ENCODE data around the gene MLC1.

The MLC1 gene
- total RNA-seq, result 0 to 0.39 (median 0.05) reads per million in 3 experiments

- no peak for DNase-seq
These were observed at the start of gene MLC1 for GRCh38 chr22:50085211-50085972. Gene MLC1 (minus strand): TSS chr22:50085426. CDS start chr22:50084902, 524 bp downstream.

DNA sequence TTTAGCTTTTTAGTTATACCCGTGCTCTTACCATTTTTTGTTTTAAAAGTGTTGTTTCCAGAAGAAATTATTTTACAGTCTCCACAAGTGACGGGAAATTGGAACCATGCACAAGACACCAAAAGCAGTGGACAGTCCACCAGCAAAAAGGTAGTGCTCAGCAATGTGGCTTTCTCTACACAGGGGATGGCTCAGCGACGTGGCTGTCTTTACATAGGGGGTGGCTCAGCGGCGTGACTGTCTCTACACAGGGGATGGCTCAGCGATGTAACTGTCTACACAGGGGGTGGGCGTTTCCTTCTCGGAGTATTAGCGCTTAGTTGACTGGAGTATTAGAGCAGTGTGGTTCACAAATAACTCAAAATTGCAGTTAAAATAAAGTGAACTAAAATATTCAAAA, 49.3 kb upstream of the MLC1 start:
- no peak for DNase-seq

GRCh38 chr22:50131894-50132293, 46.7 kb upstream of the MLC1 start:
- DNase-seq, result no peak

DNA sequence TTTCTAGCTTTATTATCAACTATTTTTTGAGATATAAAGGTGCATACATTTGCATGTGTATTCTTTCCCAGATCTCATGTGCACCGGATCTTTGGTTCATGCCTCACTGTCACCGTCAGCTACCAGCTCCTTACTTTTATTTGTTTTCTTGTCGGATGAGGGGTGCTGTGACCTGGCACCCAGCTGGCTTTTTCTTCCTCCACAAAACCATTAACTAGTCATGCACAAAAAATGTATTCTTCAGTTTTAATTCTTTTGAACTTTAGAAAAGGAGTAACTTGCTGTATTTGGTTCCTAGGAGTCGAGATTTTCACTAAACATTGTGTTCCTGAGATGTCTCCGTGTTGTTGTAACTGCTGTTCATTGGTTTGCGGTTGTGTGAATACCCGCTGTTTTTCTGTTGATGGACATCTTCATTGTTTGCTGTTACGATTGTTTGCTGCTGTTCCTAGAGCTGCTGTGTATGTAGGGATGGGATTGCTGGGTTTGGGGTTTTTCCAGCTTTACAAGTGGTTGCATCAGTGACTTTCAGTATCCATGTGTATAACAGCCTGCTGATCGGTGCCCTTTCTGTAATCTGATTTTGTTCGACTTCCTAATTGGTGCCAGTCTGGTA, 44.0 kb upstream of the MLC1 start:
- no peak for DNase-seq

- DNase-seq, result no peak
These were observed 39.8 kb upstream of the MLC1 start for GRCh38 chr22:50125029-50125428.

DNA sequence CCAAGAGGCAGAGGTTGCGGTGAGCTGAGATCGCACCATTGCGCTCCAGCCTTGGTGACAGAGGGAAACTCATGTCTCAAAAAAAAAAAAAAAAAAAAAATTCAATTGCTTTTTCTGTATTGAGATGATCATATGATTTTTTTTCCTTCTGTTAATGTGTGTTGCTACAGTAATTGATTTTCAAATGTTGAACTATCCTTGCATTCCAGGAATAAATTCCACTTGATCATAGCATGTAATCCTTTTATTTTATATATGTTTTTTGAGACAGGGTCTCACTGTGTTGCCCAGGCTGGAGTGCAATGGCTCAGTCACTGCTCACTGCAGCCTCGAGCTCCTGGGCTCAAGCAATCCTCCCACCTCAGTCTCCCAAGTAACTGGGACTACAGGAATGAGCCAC, 37.9 kb upstream of the MLC1 start:
- no peak for DNase-seq

DNA sequence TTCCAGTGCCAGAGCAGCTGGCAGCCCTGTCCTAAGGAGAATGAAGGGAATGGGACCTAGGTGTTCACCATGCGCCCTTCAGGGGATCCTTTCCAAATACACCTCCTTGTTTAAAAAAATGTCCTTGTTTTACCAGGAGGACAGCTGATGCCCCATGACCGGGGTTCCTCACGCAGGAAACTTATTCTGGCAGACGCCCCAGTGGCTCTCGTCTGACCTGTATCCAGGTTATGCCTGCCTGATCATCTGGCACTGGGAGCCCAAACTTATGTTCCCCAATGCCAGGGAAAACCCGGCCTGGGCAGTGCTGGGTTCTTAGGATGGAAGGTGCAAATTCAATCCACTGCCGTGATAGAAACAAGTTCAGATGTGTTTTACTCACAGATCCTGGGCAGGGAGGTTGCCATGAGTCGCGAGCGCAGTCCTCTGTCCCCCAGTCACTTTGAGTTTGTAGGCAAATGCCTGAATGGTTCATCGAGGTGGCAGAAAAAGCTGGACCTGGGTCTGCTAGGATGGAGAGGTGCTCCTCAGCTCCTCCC, 36.0 kb upstream of the MLC1 start:
- DNase-seq, result no peak

DNA sequence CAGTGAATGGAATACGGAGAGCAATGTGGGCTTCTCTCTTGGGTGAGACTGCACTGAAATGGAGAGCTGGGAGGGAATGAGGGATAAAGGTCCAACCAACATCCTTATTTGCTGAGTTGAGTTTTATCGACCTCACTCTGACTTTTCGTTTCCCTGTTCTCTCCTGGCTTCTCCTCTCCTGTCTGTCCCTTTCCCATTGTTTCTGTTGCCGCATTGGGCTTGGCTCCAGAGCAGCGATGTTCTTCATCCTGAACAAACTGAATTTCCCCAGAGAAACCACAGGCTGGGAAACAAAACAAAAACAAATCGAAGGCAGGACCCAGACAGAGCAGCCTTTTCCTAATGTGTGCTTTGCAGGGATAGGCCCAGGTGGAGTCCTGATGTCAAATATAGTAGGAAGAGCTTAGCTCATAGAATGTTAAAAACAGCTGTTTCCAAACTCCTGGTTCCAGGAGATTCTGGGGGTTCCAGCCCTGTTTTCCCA, 34.6 kb upstream of the MLC1 start:
- no peak for DNase-seq

DNA sequence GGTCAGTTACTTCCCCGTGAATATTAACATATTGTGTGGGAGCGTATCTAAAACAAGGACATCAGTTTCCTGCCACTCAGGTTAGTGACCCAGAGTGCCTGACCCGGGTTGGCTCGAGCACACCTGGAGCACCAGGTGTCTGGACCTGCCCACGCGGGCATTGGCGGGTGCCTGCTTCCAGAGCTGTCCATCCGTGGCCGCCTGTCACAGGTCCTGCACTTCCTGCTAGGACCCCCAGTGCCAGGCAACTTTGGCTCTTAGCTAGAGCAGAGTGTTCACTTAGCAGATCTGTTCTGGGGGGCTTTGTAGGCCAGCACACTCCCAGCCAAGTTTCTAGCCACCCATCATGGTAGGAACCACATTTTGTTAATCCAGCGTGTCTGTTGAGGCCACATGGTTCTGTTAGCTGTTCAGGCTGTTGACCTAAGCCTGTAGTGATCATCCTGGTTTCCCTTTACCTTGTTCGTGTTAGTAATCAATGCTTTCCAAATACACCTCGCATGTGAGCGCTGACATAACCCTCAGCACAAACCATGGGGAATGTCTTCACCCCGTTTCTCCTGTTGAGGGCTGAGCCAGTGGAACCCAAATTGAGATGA, 34.0 kb upstream of the MLC1 start:
- DNase-seq, result no peak

- no peak for DNase-seq
These were observed 33.4 kb upstream of the MLC1 start for GRCh38 chr22:50118557-50119168.

DNA sequence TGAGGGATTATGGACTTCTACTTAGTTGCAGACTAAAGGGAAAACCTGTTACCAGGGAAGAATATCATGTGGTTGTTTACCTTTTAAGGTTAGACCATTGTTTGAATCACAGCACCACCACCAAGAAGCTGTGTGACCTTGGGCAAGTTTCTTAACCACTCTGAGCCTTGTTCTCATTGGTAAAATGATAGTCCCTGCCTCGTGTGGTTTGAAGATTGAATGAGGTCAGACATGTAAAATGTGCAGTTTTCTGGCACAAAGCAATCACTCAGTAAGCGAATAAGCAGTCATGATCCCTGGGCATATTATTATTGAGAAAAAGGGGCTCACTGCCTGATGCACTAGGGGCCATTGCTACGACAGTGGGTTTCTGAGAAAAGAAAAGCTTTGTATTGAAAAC, 32.9 kb upstream of the MLC1 start:
- DNase-seq, result no peak

- no peak for DNase-seq
These were observed 32.0 kb upstream of the MLC1 start for GRCh38 chr22:50117168-50117762.

- DNase-seq, result no peak
These were observed 30.5 kb upstream of the MLC1 start for GRCh38 chr22:50115693-50116092.

DNA sequence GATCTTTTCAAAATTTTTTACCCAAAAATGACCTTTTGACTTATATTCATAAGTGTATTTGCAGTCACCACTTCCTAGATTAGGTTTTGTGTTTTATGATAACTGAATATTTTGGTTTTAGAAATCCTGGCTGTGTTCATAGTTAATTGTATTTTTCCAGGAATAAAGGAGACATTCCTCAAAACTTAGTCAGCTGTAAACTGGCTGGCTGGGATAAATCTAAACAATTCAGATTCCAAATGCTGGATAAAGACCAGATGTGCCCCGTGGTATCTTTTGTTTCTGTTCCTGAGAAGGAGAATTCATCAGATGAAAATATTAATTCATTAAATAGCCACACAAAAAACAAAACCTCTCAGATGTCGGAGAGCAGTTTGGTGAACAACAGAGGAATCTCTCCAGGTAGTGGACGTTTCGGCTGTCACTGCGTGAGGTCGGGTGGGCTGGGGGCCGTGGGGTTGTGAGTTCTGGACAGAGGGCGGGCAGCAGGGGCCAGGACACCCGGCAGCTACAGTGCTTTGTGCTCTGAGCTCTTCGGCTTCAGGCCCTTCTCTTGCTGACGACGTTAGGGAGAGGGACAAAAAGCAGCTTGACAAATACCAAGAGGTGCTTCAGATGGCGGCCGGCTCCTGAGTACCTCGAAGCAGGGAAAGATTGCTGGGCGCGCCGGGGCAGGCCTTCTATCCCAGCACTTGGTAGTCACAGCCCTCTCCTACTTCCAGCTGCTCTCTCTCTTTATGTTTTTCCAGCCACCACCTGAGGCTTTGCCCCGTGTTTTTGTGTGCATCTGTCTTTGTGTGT, 29.2 kb upstream of the MLC1 start:
- no peak for DNase-seq

DNA sequence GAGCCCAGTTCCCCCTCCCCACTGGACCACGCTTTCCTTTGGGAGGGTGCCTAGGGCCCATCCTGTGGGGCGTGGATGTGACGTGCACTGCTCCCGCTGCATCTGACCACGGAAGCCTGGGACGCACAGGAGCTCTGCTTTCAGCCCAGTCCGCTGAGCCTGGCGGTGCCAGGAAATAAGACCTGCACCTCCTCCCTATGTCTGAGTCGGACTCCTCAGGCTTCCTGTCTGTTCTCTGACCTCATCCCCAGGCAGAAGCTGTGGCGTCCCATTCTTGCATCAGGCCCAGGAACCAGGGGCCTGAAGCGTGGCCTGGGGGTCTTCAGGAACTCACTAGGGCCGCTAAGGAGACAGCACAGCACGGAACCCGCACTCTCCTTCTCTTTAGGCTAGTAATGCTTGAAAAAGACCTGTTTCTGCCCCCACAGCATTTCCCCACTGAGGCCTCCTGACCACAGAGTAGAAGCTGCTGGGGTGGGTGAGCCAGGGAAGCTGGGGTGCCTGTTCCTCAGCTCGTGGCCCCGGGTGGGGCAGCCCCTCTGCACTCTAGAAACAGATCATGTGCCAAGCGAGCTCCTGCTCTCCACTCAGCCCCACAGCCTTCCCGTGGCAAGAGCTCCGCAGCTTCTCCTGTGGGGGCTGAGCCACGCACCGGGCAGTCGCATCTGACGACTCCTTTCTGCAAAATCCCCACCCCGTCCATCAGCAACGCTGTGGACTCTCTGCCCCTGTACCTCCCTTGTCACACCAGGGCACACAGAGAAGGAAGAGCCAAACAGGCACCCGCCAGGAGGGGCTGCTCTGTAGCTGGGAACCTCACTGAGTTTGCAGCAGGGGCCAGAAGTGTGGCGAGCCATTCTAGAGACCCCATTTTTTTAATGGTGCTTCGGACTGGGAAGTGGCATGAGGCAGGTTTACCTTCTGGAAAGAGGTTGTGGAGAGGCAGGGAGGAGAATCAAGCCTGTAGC, 27.2 kb upstream of the MLC1 start:
- DNase-seq, result no peak

- DNase-seq, result no peak
These were observed 25.8 kb upstream of the MLC1 start for GRCh38 chr22:50111056-50111455.

- DNase-seq, result no peak
These were observed 22.3 kb upstream of the MLC1 start for GRCh38 chr22:50107529-50107928.

GRCh38 chr22:50105208-50106100, 20.2 kb upstream of the MLC1 start:
- no peak for DNase-seq

DNA sequence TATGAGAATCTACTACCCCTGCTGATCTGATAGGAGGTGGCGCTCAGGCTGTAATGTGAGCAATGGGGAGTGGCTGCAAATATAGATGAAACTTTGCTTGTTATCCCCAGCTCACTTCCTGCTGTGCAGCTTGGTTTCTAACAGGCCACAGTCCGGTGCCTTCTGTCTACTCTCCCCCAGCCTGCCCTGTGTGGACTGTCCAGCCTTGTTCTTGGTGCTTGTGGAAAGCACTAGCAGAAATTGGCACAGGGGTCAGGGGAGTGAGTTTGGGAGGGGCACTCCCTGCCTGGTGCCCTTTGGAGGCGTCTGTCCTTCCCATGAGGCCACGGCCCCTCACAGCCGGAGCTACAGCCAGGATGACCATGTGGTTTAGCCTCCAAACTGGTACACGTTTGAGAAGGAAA, 18.9 kb upstream of the MLC1 start:
- no peak for DNase-seq

DNA sequence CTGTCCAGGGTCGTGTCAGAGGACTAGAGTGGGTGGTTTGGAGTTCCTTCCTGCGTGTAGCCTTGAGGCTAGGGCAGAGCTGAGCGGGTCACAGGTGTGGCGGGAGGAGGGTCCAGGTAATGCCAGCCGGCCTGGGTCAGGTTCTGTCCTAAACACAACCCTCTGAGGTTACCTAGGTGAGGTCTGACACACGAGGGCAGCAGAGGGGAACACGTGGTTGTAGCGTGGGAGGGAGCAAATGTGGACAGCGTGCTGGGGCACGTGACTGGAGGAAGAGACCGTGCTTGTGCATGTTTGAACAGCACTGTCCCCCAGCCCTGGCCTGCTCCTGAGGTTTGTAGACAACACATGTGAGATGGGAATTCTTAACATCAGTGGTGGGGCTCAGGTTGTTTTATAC, 17.7 kb upstream of the MLC1 start:
- no peak for DNase-seq

Measured in central memory CD4-positive, alpha-beta T cell (primary cell).